HepG2 (cell line): ENCODE results near the gene COL4A2. TPM values are rescaled to one million over a fixed set of nuclear protein-coding genes. Genes with fewer than 3 reads are reported as not detected.

Source experiments
- ADNP ChIP-seq: sonication (generic); formaldehyde crosslinking; IDR thresholded peaks from 2 replicates; pipeline ENCODE4 v1.4.0; 2020; ENCODE audit warnings: missing genetic modification reagents
- CEBPG ChIP-seq: IDR thresholded peaks from 2 replicates; pipeline ENCODE4 v1.6.1; 2016
- ELF1 ChIP-seq: sonication (generic); formaldehyde crosslinking; IDR thresholded peaks from 2 replicates; pipeline ENCODE4 v1.4.0; 2020; ENCODE audit warnings: missing genetic modification reagents
- GATA4 ChIP-seq: sonication (generic); IDR thresholded peaks from 2 replicates; pipeline ENCODE4 v1.6.1; 2016; ENCODE audit warnings: antibody characterized with exemption, low read depth, borderline replicate concordance
- IKZF4 ChIP-seq: sonication (generic); formaldehyde crosslinking; IDR thresholded peaks from 2 replicates; pipeline ENCODE4 v1.5.1; 2020; ENCODE audit warnings: borderline replicate concordance, mild to moderate bottlenecking, low read depth, missing genetic modification reagents; ENCODE audit errors: not compliant biosample characterization
- IRF2 ChIP-seq: IDR thresholded peaks from 2 replicates; pipeline ENCODE4 v1.6.1; 2018; ENCODE audit warnings: missing genetic modification reagents, missing compliant biosample characterization
- ISX ChIP-seq: sonication (generic); formaldehyde crosslinking; conservative IDR thresholded peaks from 2 replicates; pipeline ENCODE4 v1.5.0; 2020; ENCODE audit warnings: missing genetic modification reagents
- NFATC3 ChIP-seq: sonication (generic); formaldehyde crosslinking; IDR thresholded peaks from 2 replicates; pipeline ENCODE4 v1.5.1; 2020; ENCODE audit warnings: mild to moderate bottlenecking, missing genetic modification reagents
- NFE2 ChIP-seq: sonication (generic); formaldehyde crosslinking; IDR thresholded peaks from 2 replicates; pipeline ENCODE4 v1.4.0; 2020; ENCODE audit warnings: missing genetic modification reagents
- NR1H2 ChIP-seq: sonication (generic); formaldehyde crosslinking; IDR thresholded peaks from 2 replicates; pipeline ENCODE4 v1.8.1; 2022; ENCODE audit warnings: low read depth, missing genetic modification reagents, borderline replicate concordance
- POLR2A ChIP-seq, 2 experiments: IDR thresholded peaks; 2 replicates each; pipeline ENCODE4 v1.6.1; 2011; ENCODE audit warnings: low read depth in 2 of 2, low read length in 2 of 2, mild to moderate bottlenecking in 1 of 2, moderate library complexity in 1 of 2; ENCODE audit not compliant: insufficient read depth in 1 of 2
- RXRB ChIP-seq: IDR thresholded peaks from 2 replicates; pipeline ENCODE4 v1.6.1; 2016; ENCODE audit warnings: borderline replicate concordance, missing genetic modification reagents, missing compliant biosample characterization
- SKI ChIP-seq: fragments of 450-650 bp; IDR thresholded peaks from one replicate; pipeline ENCODE4 v1.6.1; 2018; ENCODE audit warnings: mild to moderate bottlenecking; ENCODE audit not compliant: partially characterized antibody
- SP2 ChIP-seq: sonication (generic); formaldehyde crosslinking; IDR thresholded peaks from 2 replicates; pipeline ENCODE4 v1.5.1; 2020; ENCODE audit warnings: mild to moderate bottlenecking, missing genetic modification reagents
- SRF ChIP-seq: IDR thresholded peaks from 2 replicates; pipeline ENCODE4 v1.6.1; 2011; ENCODE audit warnings: mild to moderate bottlenecking, low read depth, low read length, moderate library complexity
- STAT5B ChIP-seq: sonication (generic); formaldehyde crosslinking; IDR thresholded peaks from 2 replicates; pipeline ENCODE4 v1.4.0; 2020; ENCODE audit warnings: missing genetic modification reagents
- ZFAT ChIP-seq: sonication (generic); formaldehyde crosslinking; conservative IDR thresholded peaks from 2 replicates; pipeline ENCODE4 v1.8.1; 2023; ENCODE audit warnings: missing genetic modification reagents, inconsistent platforms
- ZFP41 ChIP-seq: sonication (generic); formaldehyde crosslinking; IDR thresholded peaks from 2 replicates; pipeline ENCODE4 v1.4.0; 2020; ENCODE audit warnings: mild to moderate bottlenecking, missing genetic modification reagents, borderline replicate concordance
- ZNF232 ChIP-seq: sonication (generic); formaldehyde crosslinking; IDR thresholded peaks from 2 replicates; pipeline ENCODE4 v1.4.0; 2020; ENCODE audit warnings: missing genetic modification reagents, borderline replicate concordance
- ZNF274 ChIP-seq: sonication (generic); formaldehyde crosslinking; IDR thresholded peaks from 2 replicates; pipeline ENCODE4 v1.5.1; 2020; ENCODE audit warnings: mild to moderate bottlenecking, missing genetic modification reagents
- ZNF3 ChIP-seq: IDR thresholded peaks from 2 replicates; pipeline ENCODE4 v1.7.0; 2017; ENCODE audit warnings: inconsistent platforms
- ZNF660 ChIP-seq: sonication (generic); formaldehyde crosslinking; IDR thresholded peaks from 2 replicates; pipeline ENCODE4 v1.5.1; 2020; ENCODE audit warnings: mild to moderate bottlenecking, low read depth, missing genetic modification reagents, borderline replicate concordance
- ZNF781 ChIP-seq: sonication (generic); formaldehyde crosslinking; IDR thresholded peaks from 2 replicates; pipeline ENCODE4 v1.5.1; 2020; ENCODE audit warnings: borderline replicate concordance, mild to moderate bottlenecking, missing genetic modification reagents; ENCODE audit errors: not compliant biosample characterization
- polyA plus RNA-seq, 8 experiments: library from polyadenylated mRNA; depleted of rRNA in 3 of 8; stranded (reverse) in 7 of 8; unstranded in 1 of 8; fragments of >200 nt; fragmentation: Illumina TruSeq in 4 of 8; extraction: Trizol in 4 of 8; gene quantifications; 2 replicates each; pipeline versions ENCODE4 v1.2.1 to v1.2.3, GENCODE V29; 2011 to 2016; ENCODE audit warnings: low read depth in 4 of 8, missing spikeins in 1 of 8, mixed read lengths in 1 of 8; ENCODE audit not compliant: insufficient read depth in 1 of 8
- total RNA-seq, 5 experiments: library from RNA; depleted of rRNA; stranded (reverse); fragments of >200 nt; fragmentation: Illumina TruSeq; extraction: Trizol; gene quantifications; 2 replicates each; pipeline ENCODE4 v1.2.3, GENCODE V29; 2016; ENCODE audit warnings: low read depth in 1 of 5
- TF ChIP-seq, protein P1 (sequence below): IDR thresholded peaks from 2 replicates; pipeline ENCODE4 v1.4.0; 2020; ENCODE audit warnings: mild to moderate bottlenecking, missing genetic modification reagents
- TF ChIP-seq, protein P2 (sequence below): sonication (generic); formaldehyde crosslinking; IDR thresholded peaks from 2 replicates; pipeline ENCODE4 v1.5.0; 2020; ENCODE audit warnings: mild to moderate bottlenecking, missing genetic modification reagents

COL4A2 gene
- total and polyA plus RNA-seq, 2 of the 13 experiments (the other 11 are each of a cell fraction or from before 2014, with no cell fraction given): 0.22 to 1.9 TPM

- TF ChIP-seq ZNF781 (CRISPR knock-in tag) (no peak), CEBPG (CRISPR knock-in tag) (no peak), NFE2 (CRISPR knock-in tag) (no peak), STAT5B (no peak), ZNF3 (no peak), NR1H2 (CRISPR knock-in tag) (no peak), ZNF232 (CRISPR knock-in tag) (no peak), ADNP (CRISPR knock-in tag) (no peak), ZNF274 (CRISPR knock-in tag) (no peak), SP2 (no peak), IKZF4 (CRISPR knock-in tag) (no peak), SRF (no peak), IRF2 (CRISPR knock-in tag) (no peak), ZNF660 (CRISPR knock-in tag) (no peak), RXRB (CRISPR knock-in tag) (0 out of 2 replicates have a peak, but pooled peaks have one; percentile 14), NFATC3 (no peak), POLR2A (IDR thresholded peaks at IDR 0.05; ENCODE audit: insufficient read depth in 1 of 2, low read depth in 2 of 2, low read length in 2 of 2) (no peak), ELF1 (no peak), GATA4 (no peak), ISX (CRISPR knock-in tag) (no peak), ZFAT (CRISPR knock-in tag) (no peak), ZFP41 (CRISPR knock-in tag) (no peak), SKI (peak; percentile 42)
- TF ChIP-seq, protein P1, sequence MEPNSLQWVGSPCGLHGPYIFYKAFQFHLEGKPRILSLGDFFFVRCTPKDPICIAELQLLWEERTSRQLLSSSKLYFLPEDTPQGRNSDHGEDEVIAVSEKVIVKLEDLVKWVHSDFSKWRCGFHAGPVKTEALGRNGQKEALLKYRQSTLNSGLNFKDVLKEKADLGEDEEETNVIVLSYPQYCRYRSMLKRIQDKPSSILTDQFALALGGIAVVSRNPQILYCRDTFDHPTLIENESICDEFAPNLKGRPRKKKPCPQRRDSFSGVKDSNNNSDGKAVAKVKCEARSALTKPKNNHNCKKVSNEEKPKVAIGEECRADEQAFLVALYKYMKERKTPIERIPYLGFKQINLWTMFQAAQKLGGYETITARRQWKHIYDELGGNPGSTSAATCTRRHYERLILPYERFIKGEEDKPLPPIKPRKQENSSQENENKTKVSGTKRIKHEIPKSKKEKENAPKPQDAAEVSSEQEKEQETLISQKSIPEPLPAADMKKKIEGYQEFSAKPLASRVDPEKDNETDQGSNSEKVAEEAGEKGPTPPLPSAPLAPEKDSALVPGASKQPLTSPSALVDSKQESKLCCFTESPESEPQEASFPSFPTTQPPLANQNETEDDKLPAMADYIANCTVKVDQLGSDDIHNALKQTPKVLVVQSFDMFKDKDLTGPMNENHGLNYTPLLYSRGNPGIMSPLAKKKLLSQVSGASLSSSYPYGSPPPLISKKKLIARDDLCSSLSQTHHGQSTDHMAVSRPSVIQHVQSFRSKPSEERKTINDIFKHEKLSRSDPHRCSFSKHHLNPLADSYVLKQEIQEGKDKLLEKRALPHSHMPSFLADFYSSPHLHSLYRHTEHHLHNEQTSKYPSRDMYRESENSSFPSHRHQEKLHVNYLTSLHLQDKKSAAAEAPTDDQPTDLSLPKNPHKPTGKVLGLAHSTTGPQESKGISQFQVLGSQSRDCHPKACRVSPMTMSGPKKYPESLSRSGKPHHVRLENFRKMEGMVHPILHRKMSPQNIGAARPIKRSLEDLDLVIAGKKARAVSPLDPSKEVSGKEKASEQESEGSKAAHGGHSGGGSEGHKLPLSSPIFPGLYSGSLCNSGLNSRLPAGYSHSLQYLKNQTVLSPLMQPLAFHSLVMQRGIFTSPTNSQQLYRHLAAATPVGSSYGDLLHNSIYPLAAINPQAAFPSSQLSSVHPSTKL (CRISPR knock-in tag): peak; percentile 52
- TF ChIP-seq, protein P2, sequence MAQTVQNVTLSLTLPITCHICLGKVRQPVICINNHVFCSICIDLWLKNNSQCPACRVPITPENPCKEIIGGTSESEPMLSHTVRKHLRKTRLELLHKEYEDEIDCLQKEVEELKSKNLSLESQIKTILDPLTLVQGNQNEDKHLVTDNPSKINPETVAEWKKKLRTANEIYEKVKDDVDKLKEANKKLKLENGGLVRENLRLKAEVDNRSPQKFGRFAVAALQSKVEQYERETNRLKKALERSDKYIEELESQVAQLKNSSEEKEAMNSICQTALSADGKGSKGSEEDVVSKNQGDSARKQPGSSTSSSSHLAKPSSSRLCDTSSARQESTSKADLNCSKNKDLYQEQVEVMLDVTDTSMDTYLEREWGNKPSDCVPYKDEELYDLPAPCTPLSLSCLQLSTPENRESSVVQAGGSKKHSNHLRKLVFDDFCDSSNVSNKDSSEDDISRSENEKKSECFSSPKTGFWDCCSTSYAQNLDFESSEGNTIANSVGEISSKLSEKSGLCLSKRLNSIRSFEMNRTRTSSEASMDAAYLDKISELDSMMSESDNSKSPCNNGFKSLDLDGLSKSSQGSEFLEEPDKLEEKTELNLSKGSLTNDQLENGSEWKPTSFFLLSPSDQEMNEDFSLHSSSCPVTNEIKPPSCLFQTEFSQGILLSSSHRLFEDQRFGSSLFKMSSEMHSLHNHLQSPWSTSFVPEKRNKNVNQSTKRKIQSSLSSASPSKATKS (CRISPR knock-in tag): no peak
- TF ChIP-seq, all 625 proteins: peak for 15
These were observed 239.8 kb downstream of the COL4A2 start (continued) for GRCh38 chr13:110546926-110547325.
